GM23338 (cell line): Measurements from ENCODE around the gene PCBP4. TPM values are rescaled to one million over a fixed set of nuclear protein-coding genes. Genes with fewer than 3 reads are reported as not detected.

Experiments
- ATAC-seq: fragments of 200-7000 bp; cut with Tn5 transposase; 3 replicates; pipeline ENCODE4 v1.9.1; 2020
- DNase-seq: peaks from one replicate; pipeline ENCODE4 v3.0.0-alpha.2; 2015; ENCODE audit warnings: low spot score
- H2AFZ ChIP-seq: fragments of 200-600 bp; sonication (generic); 2 replicates; pipeline ENCODE4 v1.8.0; 2016; ENCODE audit warnings: antibody characterized with exemption, mild to moderate bottlenecking, moderate library complexity
- H3F3A ChIP-seq: fragments of 200-600 bp; sonication (generic); replicated peaks from 2 replicates; pipeline ENCODE4 v1.8.0; 2017; ENCODE audit warnings: antibody characterized with exemption, mixed run types, low read depth
- H3K27ac ChIP-seq: fragments of 200-600 bp; sonication (generic); 2 replicates; pipeline ENCODE4 v1.6.1; 2016; ENCODE audit warnings: low read depth
- H3K27me3 ChIP-seq: fragments of 200-600 bp; sonication (generic); 2 replicates; pipeline ENCODE4 v1.8.0; 2016; ENCODE audit warnings: mild to moderate bottlenecking, mixed run types, moderate library complexity; ENCODE audit not compliant: insufficient read depth
- H3K36me3 ChIP-seq: fragments of 200-600 bp; sonication (generic); 2 replicates; pipeline ENCODE4 v1.8.0; 2016; ENCODE audit warnings: mild to moderate bottlenecking; ENCODE audit not compliant: insufficient read depth
- H3K4me1 ChIP-seq: fragments of 200-600 bp; sonication (generic); 2 replicates; pipeline ENCODE4 v1.8.0; 2016; ENCODE audit warnings: mild to moderate bottlenecking, moderate library complexity; ENCODE audit not compliant: insufficient read depth
- H3K4me2 ChIP-seq: fragments of 200-600 bp; sonication (generic); 2 replicates; pipeline ENCODE4 v1.7.1; 2017; ENCODE audit warnings: mixed run types
- H3K4me3 ChIP-seq: fragments of 200-600 bp; sonication (generic); 2 replicates; pipeline ENCODE4 v1.6.1; 2016; ENCODE audit warnings: mixed run types
- H3K79me2 ChIP-seq: fragments of 200-600 bp; sonication (generic); replicated peaks from 2 replicates; pipeline ENCODE4 v1.8.0; 2017; ENCODE audit warnings: mild to moderate bottlenecking; ENCODE audit not compliant: insufficient read depth
- H3K9me2 ChIP-seq: fragments of 200-600 bp; sonication (generic); 2 replicates; pipeline ENCODE4 v1.8.0; 2017; ENCODE audit not compliant: insufficient read depth
- H4K20me1 ChIP-seq: fragments of 200-600 bp; sonication (generic); replicated peaks from 2 replicates; pipeline ENCODE4 v1.8.0; 2017; ENCODE audit warnings: mild to moderate bottlenecking; ENCODE audit not compliant: insufficient read depth
- H3K27ac Mint-ChIP-seq: 2 replicates; pipeline ENCODE4 v1.8.0; 2020; ENCODE audit warnings: inconsistent platforms, mild to moderate bottlenecking, moderate library complexity, mixed read lengths
- H3K27me3 Mint-ChIP-seq: 3 replicates; pipeline ENCODE4 v1.8.0; 2022; ENCODE audit warnings: low read depth, mild to moderate bottlenecking, moderate library complexity, mixed read lengths, inconsistent platforms; ENCODE audit not compliant: insufficient read depth, poor library complexity
- H3K36me3 Mint-ChIP-seq: 3 replicates; pipeline ENCODE4 v1.8.0; 2021; ENCODE audit warnings: low read depth, mild to moderate bottlenecking, inconsistent platforms, moderate library complexity, mixed read lengths
- H3K4me1 Mint-ChIP-seq: 3 replicates; pipeline ENCODE4 v1.8.0; 2020; ENCODE audit warnings: mild to moderate bottlenecking, inconsistent platforms, mixed read lengths
- H3K4me3 Mint-ChIP-seq: 3 replicates; pipeline ENCODE4 v1.8.0; 2021; ENCODE audit warnings: moderate library complexity, mild to moderate bottlenecking, inconsistent platforms, mixed read lengths
- H3K9me3 Mint-ChIP-seq: 3 replicates; pipeline ENCODE4 v1.8.0; 2020; ENCODE audit warnings: moderate library complexity, mild to moderate bottlenecking, inconsistent platforms, mixed read lengths
- CREB1 ChIP-seq: fragments of 250-450 bp; sonication (Bioruptor Pico); IDR thresholded peaks from 2 replicates; pipeline ENCODE4 v1.5.0; 2020; ENCODE audit warnings: low read depth, mild to moderate bottlenecking, moderate library complexity
- CTCF ChIP-seq, 2 experiments: fragments of 200-600 bp in 1 of 2; sonication (generic) in 1 of 2; conservative IDR thresholded peaks; 2 replicates each; pipeline versions ENCODE4 v1.5.1 to v1.6.1; 2016 to 2017; ENCODE audit warnings: antibody characterized with exemption in 2 of 2, low read depth in 2 of 2, mild to moderate bottlenecking in 2 of 2, moderate library complexity in 1 of 2
- EZH2 ChIP-seq: fragments of 200-600 bp; sonication (generic); IDR thresholded peaks from one replicate; pipeline ENCODE4 v1.8.0; 2017; ENCODE audit warnings: antibody characterized with exemption, mild to moderate bottlenecking, low read depth; ENCODE audit not compliant: unreplicated experiment
- EZH2phosphoT487 ChIP-seq: fragments of 200-600 bp; sonication (generic); IDR thresholded peaks from one replicate; pipeline ENCODE4 v1.8.1; 2018; ENCODE audit warnings: antibody characterized with exemption; ENCODE audit not compliant: unreplicated experiment
- JUNB ChIP-seq: IDR thresholded peaks from one replicate; pipeline ENCODE4 v1.6.1; 2016; ENCODE audit warnings: antibody characterized with exemption; ENCODE audit not compliant: unreplicated experiment
- NANOG ChIP-seq: IDR thresholded peaks from 2 replicates; pipeline ENCODE4 v1.6.1; 2016; ENCODE audit warnings: antibody characterized with exemption, borderline replicate concordance
- POLR2AphosphoS5 ChIP-seq: IDR thresholded peaks from 2 replicates; pipeline ENCODE4 v1.6.1; 2016; ENCODE audit warnings: antibody characterized with exemption, low read depth
- STAT1 ChIP-seq: IDR thresholded peaks from one replicate; pipeline ENCODE4 v1.6.1; 2016; ENCODE audit warnings: antibody characterized with exemption; ENCODE audit not compliant: unreplicated experiment
- polyA plus RNA-seq: library from polyadenylated mRNA; unstranded; fragments of >200 nt; fragmentation: Nextera tagmentation; extraction: Ambion mirVana; gene quantifications from 2 replicates; pipeline ENCODE4 v1.2.1, GENCODE V29; 2016
- total RNA-seq: library from RNA; depleted of rRNA; stranded (reverse); fragments of >200 nt; shearing (Covaris generic); gene quantifications from 2 replicates; pipeline ENCODE4 v1.2.3, GENCODE V29; 2014
- TF ChIP-seq, protein P1 (sequence below): IDR thresholded peaks from 2 replicates; pipeline ENCODE4 v1.6.1; 2016; ENCODE audit warnings: antibody characterized with exemption
- TF ChIP-seq, protein P2 (sequence below): fragments of 250-450 bp; sonication (Bioruptor Pico); IDR thresholded peaks from 2 replicates; pipeline ENCODE4 v1.5.0; 2020; ENCODE audit warnings: mild to moderate bottlenecking, moderate library complexity

The PCBP4 gene
- total and polyA plus RNA-seq, 2 experiments from 2014 or later = 11.8 to 37.6 TPM

- no peak for TF ChIP-seq CTCF (conservative IDR thresholded peaks at IDR 0.05; ENCODE audit: low read depth in 2 of 2)
- no peak for TF ChIP-seq STAT1
- TF ChIP-seq EZH2 = no peak
- no peak for TF ChIP-seq NANOG
- no peak for TF ChIP-seq JUNB
- no peak for TF ChIP-seq POLR2AphosphoS5
- TF ChIP-seq CREB1 (CRISPR knock-in tag) = no peak
- TF ChIP-seq, protein P1, sequence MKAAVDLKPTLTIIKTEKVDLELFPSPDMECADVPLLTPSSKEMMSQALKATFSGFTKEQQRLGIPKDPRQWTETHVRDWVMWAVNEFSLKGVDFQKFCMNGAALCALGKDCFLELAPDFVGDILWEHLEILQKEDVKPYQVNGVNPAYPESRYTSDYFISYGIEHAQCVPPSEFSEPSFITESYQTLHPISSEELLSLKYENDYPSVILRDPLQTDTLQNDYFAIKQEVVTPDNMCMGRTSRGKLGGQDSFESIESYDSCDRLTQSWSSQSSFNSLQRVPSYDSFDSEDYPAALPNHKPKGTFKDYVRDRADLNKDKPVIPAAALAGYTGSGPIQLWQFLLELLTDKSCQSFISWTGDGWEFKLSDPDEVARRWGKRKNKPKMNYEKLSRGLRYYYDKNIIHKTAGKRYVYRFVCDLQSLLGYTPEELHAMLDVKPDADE = no peak
- TF ChIP-seq EZH2phosphoT487 = no peak
These were observed 29.9 kb upstream of the PCBP4 start (continued) for GRCh38 chr3:51997172-51997571.

GRCh38 chr3:51995346-51996163 is 28.3 kb upstream of the PCBP4 start, which contains the start of gene RPL29:
Gene RPL29 (minus strand): TSS chr3:51995895. CDS start chr3:51995461, 434 bp downstream.
- Histone ChIP-seq H2AFZ (no peak within 1 kb of the TSS), H3K4me3 (peak within 1 kb of the TSS; percentile 94), H3K4me2 (peak within 1 kb of the TSS; percentile 100), H3K9me2 (no peaks in the 10 kb centered on the region), H3F3A (peaks cover 43% of the 10 kb centered on the region), H4K20me1 (peaks cover 12% of the 10 kb centered on the region; the same call in 1 of the 2 replicates), H3K79me2 (peaks cover 18% of the 10 kb centered on the region), H3K27me3 (no peaks in the 10 kb centered on the region), H3K4me1 (peaks cover 25% of the 10 kb centered on the region), H3K27ac (peak within 1 kb of the TSS; percentile 92), H3K36me3 (peaks cover 28% of the 10 kb centered on the region)
- DNase-seq = peak; percentile 97
- peak; percentile 86 for ATAC-seq
- Mint-ChIP-seq H3K4me1 (peaks cover 31% of the 10 kb centered on the region), H3K9me3 (peaks cover 4% of the 10 kb centered on the region; the same call in 1 of the 3 replicates), H3K36me3 (peaks cover 49% of the 10 kb centered on the region), H3K27me3 (peaks cover 22% of the 10 kb centered on the region), H3K4me3 (peak within 1 kb of the TSS; percentile 100), H3K27ac (peak within 1 kb of the TSS; percentile 100)
- TF ChIP-seq JUNB (no peak), CTCF (conservative IDR thresholded peaks at IDR 0.05; ENCODE audit: low read depth in 2 of 2) (no peak), CREB1 (CRISPR knock-in tag) (peak; percentile 82), EZH2 (no peak), EZH2phosphoT487 (no peak)
- TF ChIP-seq, protein P2, sequence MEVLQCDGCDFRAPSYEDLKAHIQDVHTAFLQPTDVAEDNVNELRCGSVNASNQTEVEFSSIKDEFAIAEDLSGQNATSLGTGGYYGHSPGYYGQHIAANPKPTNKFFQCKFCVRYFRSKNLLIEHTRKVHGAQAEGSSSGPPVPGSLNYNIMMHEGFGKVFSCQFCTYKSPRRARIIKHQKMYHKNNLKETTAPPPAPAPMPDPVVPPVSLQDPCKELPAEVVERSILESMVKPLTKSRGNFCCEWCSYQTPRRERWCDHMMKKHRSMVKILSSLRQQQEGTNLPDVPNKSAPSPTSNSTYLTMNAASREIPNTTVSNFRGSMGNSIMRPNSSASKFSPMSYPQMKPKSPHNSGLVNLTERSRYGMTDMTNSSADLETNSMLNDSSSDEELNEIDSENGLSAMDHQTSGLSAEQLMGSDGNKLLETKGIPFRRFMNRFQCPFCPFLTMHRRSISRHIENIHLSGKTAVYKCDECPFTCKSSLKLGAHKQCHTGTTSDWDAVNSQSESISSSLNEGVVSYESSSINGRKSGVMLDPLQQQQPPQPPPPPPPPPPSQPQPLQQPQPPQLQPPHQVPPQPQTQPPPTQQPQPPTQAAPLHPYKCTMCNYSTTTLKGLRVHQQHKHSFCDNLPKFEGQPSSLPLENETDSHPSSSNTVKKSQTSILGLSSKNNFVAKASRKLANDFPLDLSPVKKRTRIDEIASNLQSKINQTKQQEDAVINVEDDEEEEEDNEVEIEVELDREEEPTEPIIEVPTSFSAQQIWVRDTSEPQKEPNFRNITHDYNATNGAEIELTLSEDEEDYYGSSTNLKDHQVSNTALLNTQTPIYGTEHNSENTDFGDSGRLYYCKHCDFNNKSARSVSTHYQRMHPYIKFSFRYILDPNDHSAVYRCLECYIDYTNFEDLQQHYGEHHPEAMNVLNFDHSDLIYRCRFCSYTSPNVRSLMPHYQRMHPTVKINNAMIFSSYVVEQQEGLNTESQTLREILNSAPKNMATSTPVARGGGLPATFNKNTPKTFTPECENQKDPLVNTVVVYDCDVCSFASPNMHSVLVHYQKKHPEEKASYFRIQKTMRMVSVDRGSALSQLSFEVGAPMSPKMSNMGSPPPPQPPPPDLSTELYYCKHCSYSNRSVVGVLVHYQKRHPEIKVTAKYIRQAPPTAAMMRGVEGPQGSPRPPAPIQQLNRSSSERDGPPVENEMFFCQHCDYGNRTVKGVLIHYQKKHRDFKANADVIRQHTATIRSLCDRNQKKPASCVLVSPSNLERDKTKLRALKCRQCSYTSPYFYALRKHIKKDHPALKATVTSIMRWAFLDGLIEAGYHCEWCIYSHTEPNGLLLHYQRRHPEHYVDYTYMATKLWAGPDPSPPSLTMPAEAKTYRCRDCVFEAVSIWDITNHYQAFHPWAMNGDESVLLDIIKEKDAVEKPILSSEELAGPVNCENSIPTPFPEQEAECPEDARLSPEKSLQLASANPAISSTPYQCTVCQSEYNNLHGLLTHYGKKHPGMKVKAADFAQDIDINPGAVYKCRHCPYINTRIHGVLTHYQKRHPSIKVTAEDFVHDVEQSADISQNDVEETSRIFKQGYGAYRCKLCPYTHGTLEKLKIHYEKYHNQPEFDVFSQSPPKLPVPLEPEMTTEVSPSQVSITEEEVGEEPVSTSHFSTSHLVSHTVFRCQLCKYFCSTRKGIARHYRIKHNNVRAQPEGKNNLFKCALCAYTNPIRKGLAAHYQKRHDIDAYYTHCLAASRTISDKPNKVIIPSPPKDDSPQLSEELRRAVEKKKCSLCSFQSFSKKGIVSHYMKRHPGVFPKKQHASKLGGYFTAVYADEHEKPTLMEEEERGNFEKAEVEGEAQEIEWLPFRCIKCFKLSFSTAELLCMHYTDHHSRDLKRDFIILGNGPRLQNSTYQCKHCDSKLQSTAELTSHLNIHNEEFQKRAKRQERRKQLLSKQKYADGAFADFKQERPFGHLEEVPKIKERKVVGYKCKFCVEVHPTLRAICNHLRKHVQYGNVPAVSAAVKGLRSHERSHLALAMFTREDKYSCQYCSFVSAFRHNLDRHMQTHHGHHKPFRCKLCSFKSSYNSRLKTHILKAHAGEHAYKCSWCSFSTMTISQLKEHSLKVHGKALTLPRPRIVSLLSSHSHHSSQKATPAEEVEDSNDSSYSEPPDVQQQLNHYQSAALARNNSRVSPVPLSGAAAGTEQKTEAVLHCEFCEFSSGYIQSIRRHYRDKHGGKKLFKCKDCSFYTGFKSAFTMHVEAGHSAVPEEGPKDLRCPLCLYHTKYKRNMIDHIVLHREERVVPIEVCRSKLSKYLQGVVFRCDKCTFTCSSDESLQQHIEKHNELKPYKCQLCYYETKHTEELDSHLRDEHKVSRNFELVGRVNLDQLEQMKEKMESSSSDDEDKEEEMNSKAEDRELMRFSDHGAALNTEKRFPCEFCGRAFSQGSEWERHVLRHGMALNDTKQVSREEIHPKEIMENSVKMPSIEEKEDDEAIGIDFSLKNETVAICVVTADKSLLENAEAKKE (CRISPR knock-in tag) = no peak
